Measurements from ENCODE around the gene SEMA5A. TPM values are rescaled to one million over a fixed set of nuclear protein-coding genes. Genes with fewer than 3 reads are reported as not detected.

SEMA5A gene
- total RNA-seq, 4 donors from 2014 or later = 2.6 to 36.5 (median 4.7) TPM

- no peak for TF ChIP-seq CTCF (IDR thresholded peaks at IDR 0.05; ENCODE audit: low read depth)
Observed at GRCh38 chr5:9188131-9188530, 357.7 kb downstream of the SEMA5A start.

- no peak for TF ChIP-seq CTCF (IDR thresholded peaks at IDR 0.05; ENCODE audit: low read depth)
Observed at GRCh38 chr5:9187614-9188013, 358.3 kb downstream of the SEMA5A start.

- TF ChIP-seq CTCF (IDR thresholded peaks at IDR 0.05; ENCODE audit: low read depth) = no peak
Observed at GRCh38 chr5:9186069-9186468, 359.8 kb downstream of the SEMA5A start.

GRCh38 chr5:9183992-9184391 is 361.9 kb downstream of the SEMA5A start:
- no peak for TF ChIP-seq CTCF (IDR thresholded peaks at IDR 0.05; ENCODE audit: low read depth)

GRCh38 chr5:9182899-9183695 is 362.8 kb downstream of the SEMA5A start:
- TF ChIP-seq CTCF (IDR thresholded peaks at IDR 0.05; ENCODE audit: low read depth) = no peak

- no peak for TF ChIP-seq CTCF (IDR thresholded peaks at IDR 0.05; ENCODE audit: low read depth)
Observed at GRCh38 chr5:9176641-9177040, 369.2 kb downstream of the SEMA5A start.

- TF ChIP-seq CTCF (IDR thresholded peaks at IDR 0.05; ENCODE audit: low read depth) = no peak
Observed at GRCh38 chr5:9174446-9174845, 371.4 kb downstream of the SEMA5A start.
